ENCODE measurements around the gene TRPV6. TPM values are rescaled to one million over a fixed set of nuclear protein-coding genes. Genes with fewer than 3 reads are reported as not detected.

Gene TRPV6
- polyA plus RNA-seq, 1 donor (not counting 4 experiments of a cell fraction or from before 2014, with no cell fraction given), result 1.5 TPM

DNA sequence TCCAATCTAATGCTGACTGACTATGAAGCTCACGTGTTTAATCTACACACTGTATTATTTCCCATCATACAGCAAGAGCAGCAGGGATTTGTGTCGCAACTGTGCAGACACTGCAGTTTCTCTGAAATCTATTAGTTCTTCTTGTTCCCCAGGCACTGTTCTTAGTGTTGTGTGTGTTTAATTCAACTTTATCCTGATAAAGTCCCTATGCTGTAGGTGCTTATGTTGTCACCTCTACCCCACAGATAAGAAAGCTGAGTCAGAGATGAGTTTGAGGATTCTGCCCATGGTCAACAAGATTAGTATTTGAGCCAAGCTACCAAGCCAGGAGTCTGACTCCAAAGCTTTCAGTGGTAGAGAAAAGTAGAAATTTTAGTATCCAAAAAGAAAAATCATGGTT, 53.1 kb downstream of the TRPV6 start:
- dilution Hi-C loops (cut with MboI; ENCODE audit: extremely low pct_ligation_motif_present, low sequenced_read_pairs), result no loop called here
- no peaks in the 10 kb centered on the region for H3K9me1 ChIP-seq (ENCODE audit: control insufficient read depth, extremely low read depth, insufficient read depth, low read length)
- H3K9ac ChIP-seq (ENCODE audit: control insufficient read depth, extremely low read depth, insufficient read depth, low read length), result no peak overlapping the region
- no peak overlapping the region for H3K4me2 ChIP-seq (ENCODE audit: control insufficient read depth, extremely low read depth, insufficient read depth, low read depth, low read length)
- DNase-seq (ENCODE audit: low read depth, low spot score) (no peak), FAIRE-seq (no peak)
- no peaks in the 10 kb centered on the region for H3K27me3 ChIP-seq (ENCODE audit: control insufficient read depth, extremely low read depth, insufficient read depth, low read length)
- H3K9me3 ChIP-seq (ENCODE audit: control insufficient read depth, low read depth, low read length), result no peaks in the 10 kb centered on the region
- H4K20me1 ChIP-seq (ENCODE audit: control insufficient read depth, extremely low read depth, insufficient read depth, low read length), result no peaks in the 10 kb centered on the region
- no peaks in the 10 kb centered on the region for H3K36me3 ChIP-seq (ENCODE audit: control insufficient read depth in 2 of 2, extremely low read depth in 1 of 2, insufficient read depth in 2 of 2, low read length in 2 of 2)
- H3K79me2 ChIP-seq (ENCODE audit: control insufficient read depth, insufficient read depth, low read length), result no peaks in the 10 kb centered on the region
- H3K4me3 ChIP-seq (ENCODE audit: control insufficient read depth in 2 of 3, extremely low read depth in 1 of 3, insufficient read depth in 2 of 3, low read depth in 1 of 3, low read length in 3 of 3), result no peak overlapping the region
- H3K4me1 ChIP-seq (ENCODE audit: control insufficient read depth, extremely low read depth, insufficient read depth, low read length), result no peaks in the 10 kb centered on the region
- no peak overlapping the region for H2AFZ ChIP-seq (ENCODE audit: control insufficient read depth, low read length)
- H3K27ac ChIP-seq (ENCODE audit: control insufficient read depth, insufficient read depth, low read length), result no peak overlapping the region
- TF ChIP-seq EZH2 (IDR thresholded peaks at IDR 0.05; ENCODE audit: low read length), result no peak

GRCh38 chr7:142827951-142828500, 57.5 kb downstream of the TRPV6 start:
- no peaks in the 10 kb centered on the region for H3K27me3 ChIP-seq (ENCODE audit: control insufficient read depth, extremely low read depth, insufficient read depth, low read length)
- no peak overlapping the region for H3K4me2 ChIP-seq (ENCODE audit: control insufficient read depth, extremely low read depth, insufficient read depth, low read depth, low read length)
- H3K27ac ChIP-seq (ENCODE audit: control insufficient read depth, insufficient read depth, low read length), result no peak overlapping the region
- H3K79me2 ChIP-seq (ENCODE audit: control insufficient read depth, insufficient read depth, low read length), result no peaks in the 10 kb centered on the region
- H4K20me1 ChIP-seq (ENCODE audit: control insufficient read depth, extremely low read depth, insufficient read depth, low read length), result no peaks in the 10 kb centered on the region
- no peak overlapping the region for H2AFZ ChIP-seq (ENCODE audit: control insufficient read depth, low read length)
- no peak for FAIRE-seq
- no peaks in the 10 kb centered on the region for H3K9me3 ChIP-seq (ENCODE audit: control insufficient read depth, low read depth, low read length)
- no peaks in the 10 kb centered on the region for H3K4me1 ChIP-seq (ENCODE audit: control insufficient read depth, extremely low read depth, insufficient read depth, low read length)
- no peak overlapping the region for H3K9ac ChIP-seq (ENCODE audit: control insufficient read depth, extremely low read depth, insufficient read depth, low read length)
- H3K4me3 ChIP-seq (ENCODE audit: control insufficient read depth in 2 of 3, extremely low read depth in 1 of 3, insufficient read depth in 2 of 3, low read depth in 1 of 3, low read length in 3 of 3), result no peak overlapping the region
- no peaks in the 10 kb centered on the region for H3K9me1 ChIP-seq (ENCODE audit: control insufficient read depth, extremely low read depth, insufficient read depth, low read length)
- no peak for TF ChIP-seq EZH2 (IDR thresholded peaks at IDR 0.05; ENCODE audit: low read length)
- no peak for TF ChIP-seq CTCF (optimal IDR thresholded peaks at IDR 0.05 in 1 of 3, IDR thresholded peaks at IDR 0.05 in 1 of 3, conservative IDR thresholded peaks at IDR 0.05 in 1 of 3; ENCODE audit: extremely low read depth in 1 of 3, insufficient read depth in 2 of 3, low read length in 3 of 3)
- no peaks in the 10 kb centered on the region for H3K36me3 ChIP-seq (ENCODE audit: control insufficient read depth in 2 of 2, extremely low read depth in 1 of 2, insufficient read depth in 2 of 2, low read length in 2 of 2)
- no peak for DNase-seq (ENCODE audit: low read depth, low spot score)
- dilution Hi-C loops (cut with MboI; ENCODE audit: extremely low pct_ligation_motif_present, low sequenced_read_pairs), result no loop called here

- Histone ChIP-seq H4K20me1 (ENCODE audit: control insufficient read depth, extremely low read depth, insufficient read depth, low read length) (no peaks in the 10 kb centered on the region), H2AFZ (ENCODE audit: control insufficient read depth, low read length) (no peak overlapping the region), H3K27me3 (ENCODE audit: control insufficient read depth, extremely low read depth, insufficient read depth, low read length) (no peaks in the 10 kb centered on the region), H3K79me2 (ENCODE audit: control insufficient read depth, insufficient read depth, low read length) (no peaks in the 10 kb centered on the region), H3K4me1 (ENCODE audit: control insufficient read depth, extremely low read depth, insufficient read depth, low read length) (no peaks in the 10 kb centered on the region), H3K36me3 (ENCODE audit: control insufficient read depth in 2 of 2, extremely low read depth in 1 of 2, insufficient read depth in 2 of 2, low read length in 2 of 2) (no peaks in the 10 kb centered on the region), H3K4me3 (ENCODE audit: control insufficient read depth in 2 of 3, extremely low read depth in 1 of 3, insufficient read depth in 2 of 3, low read depth in 1 of 3, low read length in 3 of 3) (no peak overlapping the region), H3K27ac (ENCODE audit: control insufficient read depth, insufficient read depth, low read length) (no peak overlapping the region), H3K4me2 (ENCODE audit: control insufficient read depth, extremely low read depth, insufficient read depth, low read depth, low read length) (no peak overlapping the region), H3K9ac (ENCODE audit: control insufficient read depth, extremely low read depth, insufficient read depth, low read length) (no peak overlapping the region), H3K9me1 (ENCODE audit: control insufficient read depth, extremely low read depth, insufficient read depth, low read length) (no peaks in the 10 kb centered on the region), H3K9me3 (ENCODE audit: control insufficient read depth, low read depth, low read length) (no peaks in the 10 kb centered on the region)
- no peak for FAIRE-seq
- dilution Hi-C loops (cut with MboI; ENCODE audit: extremely low pct_ligation_motif_present, low sequenced_read_pairs), result loop anchor here (25.0 kb wide), 1 partner anchor 390 kb away; the partner anchor contains the start of gene TAS2R40
- DNase-seq (ENCODE audit: low read depth, low spot score), result no peak
- no peak for TF ChIP-seq CTCF (optimal IDR thresholded peaks at IDR 0.05 in 1 of 3, IDR thresholded peaks at IDR 0.05 in 1 of 3, conservative IDR thresholded peaks at IDR 0.05 in 1 of 3; ENCODE audit: extremely low read depth in 1 of 3, insufficient read depth in 2 of 3, low read length in 3 of 3)
- no peak for TF ChIP-seq EZH2 (IDR thresholded peaks at IDR 0.05; ENCODE audit: low read length)
Measured at GRCh38 chr7:142822714-142823113, 62.8 kb downstream of the TRPV6 start.
